ENCODE results near the gene PUM1.

DNA sequence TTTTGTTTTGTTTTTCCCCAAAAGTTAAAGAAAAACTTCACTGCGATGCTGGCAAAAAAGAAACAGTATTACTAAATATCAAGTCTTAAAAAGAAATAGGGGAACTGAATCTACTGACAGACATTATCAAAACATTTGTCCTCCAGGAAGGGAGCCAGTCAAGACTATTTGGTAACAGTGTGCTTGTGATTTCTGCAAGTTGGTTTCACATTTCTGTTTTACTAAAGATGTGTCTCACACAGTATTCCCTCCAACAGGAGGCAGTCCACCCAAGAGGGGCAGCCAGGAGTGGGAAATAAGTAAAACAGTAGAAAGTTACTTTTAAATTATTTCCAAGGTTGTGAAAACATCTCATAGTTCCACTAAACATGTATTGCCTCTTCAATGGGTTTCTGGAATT is 82.6 kb downstream of the PUM1 start:
- TF ChIP-seq POLR2AphosphoS5 (IDR thresholded peaks at IDR 0.05) (no peak), POLR2A (IDR thresholded peaks at IDR 0.05; ENCODE audit: low read depth) (no peak), EP300 (IDR thresholded peaks at IDR 0.05) (no peak)
- TF ChIP-seq, protein P1, sequence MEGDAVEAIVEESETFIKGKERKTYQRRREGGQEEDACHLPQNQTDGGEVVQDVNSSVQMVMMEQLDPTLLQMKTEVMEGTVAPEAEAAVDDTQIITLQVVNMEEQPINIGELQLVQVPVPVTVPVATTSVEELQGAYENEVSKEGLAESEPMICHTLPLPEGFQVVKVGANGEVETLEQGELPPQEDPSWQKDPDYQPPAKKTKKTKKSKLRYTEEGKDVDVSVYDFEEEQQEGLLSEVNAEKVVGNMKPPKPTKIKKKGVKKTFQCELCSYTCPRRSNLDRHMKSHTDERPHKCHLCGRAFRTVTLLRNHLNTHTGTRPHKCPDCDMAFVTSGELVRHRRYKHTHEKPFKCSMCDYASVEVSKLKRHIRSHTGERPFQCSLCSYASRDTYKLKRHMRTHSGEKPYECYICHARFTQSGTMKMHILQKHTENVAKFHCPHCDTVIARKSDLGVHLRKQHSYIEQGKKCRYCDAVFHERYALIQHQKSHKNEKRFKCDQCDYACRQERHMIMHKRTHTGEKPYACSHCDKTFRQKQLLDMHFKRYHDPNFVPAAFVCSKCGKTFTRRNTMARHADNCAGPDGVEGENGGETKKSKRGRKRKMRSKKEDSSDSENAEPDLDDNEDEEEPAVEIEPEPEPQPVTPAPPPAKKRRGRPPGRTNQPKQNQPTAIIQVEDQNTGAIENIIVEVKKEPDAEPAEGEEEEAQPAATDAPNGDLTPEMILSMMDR (IDR thresholded peaks at IDR 0.05), result no peak

Data from esophagus muscularis mucosa (tissue), 4 donors.